Common myeloid progenitor, CD34-positive (primary cell): ENCODE measurements around the gene ABHD3.
"Not testable (repeated sequence)": the region's sequence is repeated elsewhere in the genome, so short reads cannot be mapped to it uniquely, and the experiment has no call there.

Experiments
- CTCF ChIA-PET: fragments of 350-600 bp; sonication (Branson Sonifier 250); formaldehyde crosslinking; loops from one replicate; lab custom pipeline; 2021; ENCODE audit warnings: antibody characterized with exemption; lab: Charles Lee
- POLR2A ChIA-PET: fragments of 350-600 bp; sonication (Branson Sonifier 250); formaldehyde crosslinking; loops from one replicate; lab custom pipeline; 2021; ENCODE audit warnings: antibody characterized with exemption; lab: Charles Lee
- DNase-seq, 3 donors: peaks; one replicate each; pipeline versions ENCODE4 v3.0.0 to v3.0.0-alpha.2; 2013
- H3K27ac ChIP-seq, 2 experiments: 1 replicate in 1 of 2; 2 replicates in 1 of 2; pipeline ENCODE4 v1.7.0; 2013; ENCODE audit warnings: inconsistent platforms in 2 of 2, low read length in 2 of 2, mild to moderate bottlenecking in 2 of 2, low read depth in 1 of 2, moderate library complexity in 1 of 2; ENCODE audit not compliant: severe bottlenecking in 2 of 2, insufficient read depth in 1 of 2, poor library complexity in 1 of 2
- H3K27me3 ChIP-seq, 5 experiments: replicated peaks in 2 of 5; 1 replicate in 3 of 5; 2 replicates in 2 of 5; pipeline versions ENCODE4 v1.6.1 to v1.7.0; 2013; ENCODE audit warnings: low read length in 4 of 5, mild to moderate bottlenecking in 2 of 5, moderate library complexity in 2 of 5, inconsistent platforms in 1 of 5; ENCODE audit not compliant: insufficient read depth in 5 of 5, control insufficient read depth in 4 of 5
- H3K36me3 ChIP-seq, 4 experiments: 1 replicate in 2 of 4; 2 replicates in 2 of 4; pipeline versions ENCODE4 v1.6.1 to v1.7.0; 2013; ENCODE audit warnings: low read length in 3 of 4, control low read depth in 1 of 4, mild to moderate bottlenecking in 1 of 4; ENCODE audit not compliant: control insufficient read depth in 4 of 4, insufficient read depth in 4 of 4
- H3K4me1 ChIP-seq, 4 experiments: 1 replicate in 3 of 4; 2 replicates in 1 of 4; pipeline versions ENCODE4 v1.6.1 to v1.7.1; 2013; ENCODE audit warnings: low read length in 3 of 4, mild to moderate bottlenecking in 3 of 4, control low read depth in 1 of 4, inconsistent platforms in 1 of 4, moderate library complexity in 1 of 4; ENCODE audit not compliant: control insufficient read depth in 4 of 4, insufficient read depth in 4 of 4; ENCODE audit errors: control extremely low read depth in 1 of 4
- H3K4me3 ChIP-seq, 7 experiments: 1 replicate in 4 of 7; 2 replicates in 3 of 7; pipeline versions ENCODE4 v1.5.1 to v1.7.0; 2013; ENCODE audit warnings: mild to moderate bottlenecking in 7 of 7, low read length in 6 of 7, moderate library complexity in 6 of 7, inconsistent platforms in 2 of 7, low read depth in 2 of 7, control low read depth in 1 of 7; ENCODE audit not compliant: insufficient read depth in 4 of 7, control insufficient read depth in 1 of 7; ENCODE audit errors: extremely low read depth in 1 of 7
- H3K9me3 ChIP-seq, 5 experiments: 1 replicate in 4 of 5; 2 replicates in 1 of 5; pipeline versions ENCODE4 v1.6.1 to v1.7.1; 2013; ENCODE audit warnings: low read length in 4 of 5, mild to moderate bottlenecking in 2 of 5, inconsistent platforms in 1 of 5, low read depth in 1 of 5, moderate library complexity in 1 of 5; ENCODE audit not compliant: control insufficient read depth in 4 of 5, insufficient read depth in 2 of 5; ENCODE audit errors: control extremely low read depth in 1 of 5
- WGBS: methylation state at CpG from one replicate; pipeline ENCODE4 v1.1.5; 2013; ENCODE audit not compliant: insufficient coverage; 5-methylcytosine and 5-hydroxymethylcytosine counted together

The ABHD3 gene

DNA sequence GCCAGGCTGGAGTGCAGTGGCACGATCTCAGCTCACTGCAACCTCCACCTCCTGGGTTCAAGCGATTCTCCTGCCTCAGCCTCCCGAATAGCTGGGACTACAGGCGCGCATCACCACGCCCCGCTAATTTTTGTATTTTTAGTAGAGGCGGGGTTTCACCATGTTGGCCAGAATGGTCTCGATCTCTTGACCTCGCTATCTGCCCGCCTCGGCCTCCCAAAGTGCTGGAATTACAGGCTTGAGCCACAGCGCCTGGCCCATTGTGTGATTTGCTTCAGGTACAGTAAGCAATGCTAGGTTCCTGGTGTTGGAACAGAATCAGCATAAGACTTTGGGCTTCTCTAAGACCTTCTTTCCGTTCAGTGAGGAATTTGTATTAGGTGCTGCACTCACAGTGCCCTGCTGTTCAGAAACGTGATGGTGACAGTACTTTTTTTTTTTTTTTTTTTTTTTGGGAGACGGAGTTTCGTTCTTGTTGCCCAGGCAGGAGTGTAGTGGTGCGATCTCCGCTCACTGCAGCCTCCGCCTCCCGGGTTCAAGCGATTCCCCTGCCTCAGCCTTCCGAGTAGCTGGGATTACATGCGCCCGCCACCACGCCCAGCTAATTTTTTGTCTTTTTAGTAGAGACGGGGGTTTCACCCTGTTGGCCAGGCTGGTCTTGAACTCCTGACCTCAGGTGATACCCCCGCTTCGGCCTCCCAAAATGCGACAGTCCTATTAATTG, 93.0 kb downstream of the ABHD3 start:
- 73% methylated on average over 24 of the region's 30 CpGs for WGBS
- peak overlapping the region in 1 of 2 experiments; percentile 90 for H3K27ac ChIP-seq
- peak in 2 of 3 donors; percentile 5 to 6 for DNase-seq
- peak overlapping the region; percentile 51 to 98 (median 83) for H3K4me3 ChIP-seq
- ChIA-PET POLR2A (interaction anchor here (3.1 kb wide), 1 partner anchor 11 kb away, joined by 12 read pairs; the partner anchor contains the start of gene ESCO1), CTCF (interaction anchor here (0.8 to 4.6 kb wide), 6 partner anchors 11 to 71 kb away, joined by 3 to 51 read pairs (median 4); partner anchors contain the start of gene ESCO1)
- peaks cover 2 to 20% (median 9%) of the 10 kb centered on the region in 4 experiments for H3K4me1 ChIP-seq
- H3K36me3 ChIP-seq = peaks cover 2 to 14% (median 7%) of the 10 kb centered on the region in 4 experiments
- H3K27me3 ChIP-seq, H3K9me3 ChIP-seq: not testable (repeated sequence)

DNA sequence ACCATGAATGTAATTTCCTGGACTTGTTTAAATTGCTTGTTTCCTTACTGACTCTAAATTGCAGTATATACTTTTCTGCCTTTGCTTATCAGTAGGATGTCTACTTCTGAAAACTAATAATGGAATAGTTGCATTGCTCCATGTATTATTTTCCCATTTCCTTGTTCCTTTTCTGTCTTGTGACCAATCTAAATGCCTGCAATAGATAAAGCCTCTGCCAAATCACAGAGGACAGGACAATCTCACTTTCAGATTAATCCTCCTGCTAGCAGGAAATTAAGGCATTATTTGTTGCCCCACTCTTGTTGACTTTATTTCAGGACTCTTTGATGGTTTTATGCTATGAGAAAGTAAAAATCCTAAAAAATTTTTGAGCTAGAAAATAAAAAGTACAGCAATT, 99.4 kb downstream of the ABHD3 start:
- ChIA-PET POLR2A (no interaction called here), CTCF (no interaction called here)
- Histone ChIP-seq H3K9me3 (no peaks in the 10 kb centered on the region), H3K4me1 (peaks cover 5 to 22% (median 19%) of the 10 kb centered on the region in 4 experiments), H3K27ac (no peak overlapping the region), H3K36me3 (no peaks in the 10 kb centered on the region), H3K4me3 (no peak overlapping the region), H3K27me3 (no peaks in the 10 kb centered on the region)
- no peak for DNase-seq

DNA sequence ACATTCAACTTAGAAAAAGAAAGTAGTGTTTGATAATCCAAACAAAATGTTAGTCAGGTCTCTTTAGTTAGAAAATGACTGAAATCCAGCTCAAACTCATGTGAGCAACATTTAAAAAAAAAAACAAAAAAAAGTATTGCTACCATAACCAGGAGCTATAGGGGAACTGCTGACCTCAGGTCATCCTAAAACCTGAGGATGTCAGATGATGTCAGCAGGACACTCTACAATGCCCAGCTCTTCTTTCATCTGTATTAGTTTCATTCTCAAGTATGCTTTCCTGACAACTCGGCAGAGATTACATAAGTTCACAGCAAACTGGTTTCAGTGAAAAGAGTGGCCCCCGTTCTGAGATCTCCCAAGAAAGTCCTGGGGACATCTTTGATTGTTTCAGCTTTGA, 99.9 kb downstream of the ABHD3 start:
- POLR2A ChIA-PET = no interaction called here
- no peak overlapping the region for H3K4me3 ChIP-seq

DNA sequence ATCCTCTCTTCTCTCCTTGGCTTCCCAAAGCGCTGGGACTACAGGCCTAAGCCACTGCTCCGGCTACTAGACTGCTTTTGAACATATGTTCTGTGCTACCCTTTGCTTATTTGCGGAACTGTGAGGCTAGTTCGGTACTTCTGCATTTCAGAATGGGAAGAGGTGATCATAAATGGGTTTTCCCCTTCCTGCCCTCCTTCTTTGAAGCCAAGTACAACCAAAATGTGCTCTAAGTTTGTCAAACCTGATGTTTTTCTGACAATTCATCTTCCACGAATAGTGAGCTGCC, 102.3 kb downstream of the ABHD3 start:
- no peaks in the 10 kb centered on the region for H3K9me3 ChIP-seq
- WGBS = 0% methylated on average over 2 of the region's 5 CpGs
- POLR2A ChIA-PET = no interaction called here
- H3K27me3 ChIP-seq = no peaks in the 10 kb centered on the region
- CTCF ChIA-PET = interaction anchor here (0.6 to 4.1 kb wide), 2 partner anchors 9 to 75 kb away, joined by 3 to 51 read pairs; partner anchors contain the start of gene SNRPD1
- DNase-seq = peak; percentile 62 to 92 (median 92)
- H3K36me3 ChIP-seq = no peaks in the 10 kb centered on the region
- peak overlapping the region; percentile 12 to 43 for H3K27ac ChIP-seq
- peaks cover 14 to 40% (median 31%) of the 10 kb centered on the region in 4 experiments for H3K4me1 ChIP-seq
- H3K4me3 ChIP-seq = peak overlapping the region in 2 of 7 experiments; percentile 0 to 43

More for the DNA sequence above, 99.9 kb downstream of the ABHD3 start:
- H3K4me1 ChIP-seq = peaks cover 5 to 22% (median 20%) of the 10 kb centered on the region in 4 experiments
- H3K9me3 ChIP-seq = no peaks in the 10 kb centered on the region
- CTCF ChIA-PET = interaction anchor here (1.0 kb wide), 1 partner anchor 165 kb away, joined by 3 read pairs; no protein-coding TSS in a partner anchor
- H3K36me3 ChIP-seq = no peaks in the 10 kb centered on the region
- DNase-seq = no peak
- no peak overlapping the region for H3K27ac ChIP-seq
- H3K27me3 ChIP-seq = no peaks in the 10 kb centered on the region
- 100% methylated on average over 2 of the region's 2 CpGs for WGBS
